ENCODE results near the gene ADAM12.

GRCh38 chr10:126118476-126118875 is 269.8 kb downstream of the ADAM12 start:
- TF ChIP-seq CTCF (IDR thresholded peaks at IDR 0.05) (no peak), EP300 (IDR thresholded peaks at IDR 0.05) (no peak)
